Skin epidermis (tissue), 12 donors: ENCODE measurements around the gene CLEC16A.

Experiments used
- H3K27ac ChIP-seq, 21 experiments: fragments of 200-600 bp; sonication (generic) in 11 of 21; one replicate each; pipeline ENCODE4 v1.5.0; 2020; ENCODE audit warnings: mild to moderate bottlenecking in 3 of 21, inconsistent platforms in 2 of 21, moderate library complexity in 2 of 21
- H3K4me3 ChIP-seq, 7 experiments: fragments of 200-600 bp; sonication (generic) in 2 of 7; one replicate each; pipeline ENCODE4 v1.5.0; 2020; ENCODE audit warnings: inconsistent platforms in 2 of 7, mild to moderate bottlenecking in 2 of 7, moderate library complexity in 1 of 7

The CLEC16A gene

GRCh38 chr16:11006656-11007055 lies 62.3 kb downstream of the CLEC16A start:
- no peak overlapping the region for H3K27ac ChIP-seq

GRCh38 chr16:11007714-11008280 lies 63.4 kb downstream of the CLEC16A start:
- no peak overlapping the region for H3K4me3 ChIP-seq
- peak overlapping the region in 2 of 21 experiments; percentile 11 to 21 for H3K27ac ChIP-seq

More at GRCh38 chr16:11006656-11007055, 62.3 kb downstream of the CLEC16A start:
- H3K4me3 ChIP-seq, result no peak overlapping the region

DNA sequence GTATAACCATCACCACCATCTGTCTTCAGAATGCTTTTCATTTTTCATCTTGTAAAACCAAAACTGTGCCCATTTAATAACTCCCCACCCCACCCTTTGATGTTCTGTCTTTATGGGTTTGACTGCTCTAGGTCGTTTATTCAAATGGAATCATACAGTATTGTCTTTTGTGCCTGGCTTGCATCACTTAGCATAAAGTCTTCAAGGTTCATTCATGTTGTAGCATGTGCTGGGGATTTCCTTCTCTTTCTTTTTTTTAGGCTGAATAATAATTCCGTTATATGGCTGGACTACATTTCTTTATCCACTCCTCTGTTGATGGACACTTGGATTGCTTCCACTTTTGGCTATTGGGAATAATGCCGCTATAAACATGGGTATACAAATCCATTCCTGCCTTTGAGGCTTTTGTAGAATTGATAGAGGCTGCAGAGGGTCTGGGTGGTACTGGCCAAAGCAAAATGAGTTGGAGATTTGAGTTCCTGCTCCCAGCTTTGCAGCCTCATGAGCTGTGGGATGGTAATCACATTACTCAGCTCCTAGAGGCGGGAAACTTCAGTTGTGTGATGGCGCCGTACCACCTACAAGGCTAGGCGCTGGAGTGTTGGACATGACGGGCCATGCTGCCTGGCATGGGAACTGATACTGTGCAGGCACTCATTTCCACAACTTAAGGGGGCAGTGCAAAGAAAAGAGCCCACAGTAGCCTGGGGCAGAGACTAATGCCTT lies 64.8 kb downstream of the CLEC16A start:
- H3K27ac ChIP-seq, result peak overlapping the region in 1 of 21 experiments; percentile 29
- no peak overlapping the region for H3K4me3 ChIP-seq

DNA sequence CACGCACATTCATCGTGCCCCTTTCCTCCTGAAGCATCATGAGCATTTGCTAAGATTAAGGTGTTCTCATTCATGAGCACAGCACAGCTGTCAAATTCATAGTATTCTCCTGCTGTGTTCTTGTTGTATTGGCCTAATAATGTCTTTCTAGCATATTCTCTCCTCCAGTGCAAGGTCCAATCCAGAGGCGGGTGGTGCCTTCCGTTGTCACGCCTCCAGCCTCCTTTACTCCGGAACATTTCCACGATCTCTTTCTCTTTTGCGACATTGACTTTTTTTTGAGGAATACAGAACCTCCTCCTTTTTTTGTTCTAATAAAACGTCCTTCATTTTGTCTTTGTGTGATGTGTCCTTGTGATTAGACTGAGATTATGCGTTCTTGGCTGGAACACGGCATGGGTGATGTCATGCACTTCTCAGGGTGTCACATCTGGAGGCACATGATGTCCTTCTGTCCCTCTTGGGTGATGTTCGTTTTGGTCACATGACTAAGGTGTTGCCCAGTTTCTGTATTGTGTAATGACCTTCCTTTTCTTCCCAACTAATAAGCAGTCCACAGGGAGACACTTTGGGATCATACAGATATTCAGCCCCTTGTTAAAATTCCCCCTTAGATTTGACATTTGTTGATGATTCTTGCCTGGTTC lies 66.3 kb downstream of the CLEC16A start:
- Histone ChIP-seq H3K27ac (peak overlapping the region in 3 of 21 experiments; percentile 2 to 5 (median 3)), H3K4me3 (no peak overlapping the region)

DNA sequence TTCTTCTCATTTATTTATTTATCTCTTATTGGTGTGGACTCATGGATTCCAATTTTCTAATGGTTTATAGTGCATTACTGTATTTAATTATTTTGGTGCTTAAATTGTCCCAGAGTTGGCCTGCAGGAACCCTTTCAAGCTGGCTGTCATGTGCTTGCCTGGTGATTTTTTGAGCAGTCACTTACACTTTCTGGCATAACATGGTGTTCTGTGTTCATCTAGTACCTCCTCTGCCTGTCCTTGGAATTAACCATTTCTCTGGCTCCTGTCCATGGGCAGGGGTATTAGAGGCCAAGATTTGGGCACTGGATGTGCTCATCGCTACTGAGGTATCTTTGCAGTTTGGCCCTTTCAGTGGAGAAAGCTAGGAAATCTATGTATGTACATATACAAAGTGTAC lies 67.0 kb downstream of the CLEC16A start:
- Histone ChIP-seq H3K4me3 (no peak overlapping the region), H3K27ac (peak overlapping the region in 2 of 21 experiments; percentile 2 to 5)

- no peak overlapping the region for H3K4me3 ChIP-seq
- no peak overlapping the region for H3K27ac ChIP-seq
These were observed 68.5 kb downstream of the CLEC16A start for GRCh38 chr16:11012841-11013240.

DNA sequence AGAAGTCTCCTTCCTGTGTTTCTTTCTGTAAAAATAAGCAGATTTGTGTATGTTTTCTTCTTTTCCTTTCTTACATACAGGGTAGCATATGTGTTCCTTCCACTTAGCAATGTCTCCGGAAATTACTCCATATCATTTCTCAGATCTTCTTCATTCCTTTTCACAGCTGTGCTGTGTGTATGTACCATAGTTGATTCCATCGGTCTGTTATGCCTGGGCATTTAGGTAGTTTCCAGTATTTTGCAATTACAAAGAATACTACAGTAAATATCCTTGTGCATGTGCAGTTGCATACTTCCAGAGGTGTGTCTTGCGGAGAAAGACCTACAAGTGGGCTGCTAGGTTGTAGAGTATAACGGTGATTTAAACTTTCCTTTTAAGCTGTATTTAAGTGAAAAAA lies 69.8 kb downstream of the CLEC16A start:
- H3K27ac ChIP-seq, result no peak overlapping the region
- H3K4me3 ChIP-seq, result no peak overlapping the region

DNA sequence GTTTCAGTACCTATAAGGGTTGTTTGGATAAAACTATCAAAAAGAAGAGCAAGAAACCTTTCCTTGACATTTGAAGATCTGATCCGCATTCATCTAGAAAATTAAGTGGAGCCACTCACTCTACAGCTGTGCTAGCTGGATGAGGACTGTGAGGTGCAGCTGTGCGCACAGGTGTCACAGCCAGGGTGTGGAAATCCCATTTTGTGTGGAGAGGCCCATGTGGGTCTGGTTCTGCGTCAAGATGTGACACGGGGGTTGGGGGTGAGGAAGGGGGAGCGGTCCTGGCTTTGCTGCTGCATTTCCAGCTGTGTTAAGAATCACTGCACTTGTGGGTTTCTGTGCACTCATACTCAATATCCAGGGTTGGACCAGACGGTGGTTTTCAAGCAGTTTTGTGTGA lies 70.7 kb downstream of the CLEC16A start:
- Histone ChIP-seq H3K4me3 (no peak overlapping the region), H3K27ac (no peak overlapping the region)

GRCh38 chr16:11015607-11016006 lies 71.2 kb downstream of the CLEC16A start:
- Histone ChIP-seq H3K27ac (no peak overlapping the region), H3K4me3 (no peak overlapping the region)

DNA sequence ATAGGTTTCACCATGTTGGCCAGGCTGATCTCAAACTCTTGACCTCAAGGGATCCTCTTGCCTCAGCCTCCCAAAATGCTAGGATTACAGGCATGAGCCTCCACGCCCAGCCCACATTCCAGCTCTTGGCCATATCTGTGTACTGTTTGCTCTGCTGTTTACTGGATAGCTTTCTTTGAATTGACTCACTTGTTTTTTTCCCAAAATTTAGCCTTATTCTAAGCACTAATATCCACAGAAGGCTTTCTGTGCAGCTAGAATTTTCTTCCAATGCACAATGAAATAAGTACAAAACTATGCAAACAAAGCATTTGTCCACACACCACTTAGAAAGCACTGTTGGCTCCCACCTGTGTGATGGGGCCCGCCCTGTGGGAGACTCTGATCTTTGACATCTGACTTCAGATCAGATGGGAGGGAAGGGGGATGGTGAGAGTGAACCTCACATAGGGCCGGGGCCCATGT lies 72.2 kb downstream of the CLEC16A start:
- Histone ChIP-seq H3K4me3 (no peak overlapping the region), H3K27ac (peak overlapping the region in 3 of 21 experiments; percentile 16 to 56 (median 26))

GRCh38 chr16:11016993-11017392 lies 72.6 kb downstream of the CLEC16A start:
- H3K4me3 ChIP-seq, result no peak overlapping the region
- H3K27ac ChIP-seq, result peak overlapping the region in 2 of 21 experiments; percentile 16 to 56

GRCh38 chr16:11017499-11017898 lies 73.1 kb downstream of the CLEC16A start:
- Histone ChIP-seq H3K27ac (no peak overlapping the region), H3K4me3 (no peak overlapping the region)

DNA sequence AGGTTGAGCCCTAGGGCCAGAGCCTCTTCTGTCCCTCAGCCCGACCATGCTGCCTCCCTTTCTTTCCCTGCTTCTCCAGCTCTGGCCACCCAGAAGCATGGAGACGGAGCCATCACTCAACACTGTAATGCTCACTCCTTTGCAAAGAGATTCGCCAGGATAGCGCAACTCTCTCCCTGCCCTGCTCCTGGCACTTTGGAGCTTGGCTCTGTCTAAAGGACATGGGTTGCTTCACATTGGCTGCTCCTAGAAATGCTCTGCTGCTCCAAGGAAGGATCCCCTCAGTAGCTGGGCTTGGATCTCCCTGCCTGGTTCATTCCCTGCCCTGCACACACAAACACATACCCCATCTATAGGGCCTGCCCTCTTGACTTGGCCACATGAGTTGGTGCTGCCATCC lies 76.0 kb downstream of the CLEC16A start:
- no peak overlapping the region for H3K4me3 ChIP-seq
- H3K27ac ChIP-seq, result peak overlapping the region in 1 of 21 experiments; percentile 3

GRCh38 chr16:11020792-11021551 lies 76.6 kb downstream of the CLEC16A start:
- H3K4me3 ChIP-seq, result no peak overlapping the region
- H3K27ac ChIP-seq, result peak overlapping the region in 4 of 21 experiments; percentile 3 to 45 (median 27)

GRCh38 chr16:11022002-11022401 lies 77.6 kb downstream of the CLEC16A start:
- Histone ChIP-seq H3K4me3 (no peak overlapping the region), H3K27ac (peak overlapping the region in 2 of 21 experiments; percentile 38 to 39)

DNA sequence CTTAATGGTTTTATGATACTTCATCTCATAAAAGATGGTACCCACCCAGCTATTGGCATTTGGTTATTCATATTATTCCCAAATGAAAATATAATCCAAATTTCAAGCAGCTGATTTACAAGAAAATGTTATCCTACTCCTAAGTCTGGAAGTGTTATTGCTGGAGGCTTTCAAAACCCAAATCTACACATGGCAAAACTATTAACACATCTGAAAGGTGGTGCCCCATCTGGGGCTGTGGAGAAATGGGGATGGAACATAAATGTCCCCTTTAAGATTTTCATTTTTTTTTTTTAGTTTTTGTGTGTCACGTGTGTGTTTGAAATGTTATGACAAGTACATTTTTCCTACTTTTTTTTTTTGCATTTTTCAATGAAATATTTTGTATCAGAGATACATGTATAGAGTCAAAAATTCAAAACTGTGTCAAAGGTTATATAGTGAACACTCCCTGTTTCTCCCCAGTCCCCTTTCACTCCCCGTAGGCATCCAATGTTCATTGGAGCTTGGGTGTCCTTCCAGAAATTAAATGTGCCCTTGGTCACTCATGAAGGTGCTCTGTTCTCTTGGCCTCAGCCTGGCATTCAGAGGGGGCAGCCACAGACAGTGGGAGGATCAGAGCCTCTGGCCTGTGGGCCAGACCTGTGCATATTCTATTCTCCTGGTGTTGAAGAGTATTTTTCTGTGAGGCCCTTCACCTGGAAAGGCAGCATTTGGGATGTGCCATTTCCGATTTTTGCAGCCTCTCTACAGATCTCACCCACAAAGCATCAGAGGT lies 79.1 kb downstream of the CLEC16A start:
- H3K4me3 ChIP-seq, result no peak overlapping the region
- H3K27ac ChIP-seq, result no peak overlapping the region

DNA sequence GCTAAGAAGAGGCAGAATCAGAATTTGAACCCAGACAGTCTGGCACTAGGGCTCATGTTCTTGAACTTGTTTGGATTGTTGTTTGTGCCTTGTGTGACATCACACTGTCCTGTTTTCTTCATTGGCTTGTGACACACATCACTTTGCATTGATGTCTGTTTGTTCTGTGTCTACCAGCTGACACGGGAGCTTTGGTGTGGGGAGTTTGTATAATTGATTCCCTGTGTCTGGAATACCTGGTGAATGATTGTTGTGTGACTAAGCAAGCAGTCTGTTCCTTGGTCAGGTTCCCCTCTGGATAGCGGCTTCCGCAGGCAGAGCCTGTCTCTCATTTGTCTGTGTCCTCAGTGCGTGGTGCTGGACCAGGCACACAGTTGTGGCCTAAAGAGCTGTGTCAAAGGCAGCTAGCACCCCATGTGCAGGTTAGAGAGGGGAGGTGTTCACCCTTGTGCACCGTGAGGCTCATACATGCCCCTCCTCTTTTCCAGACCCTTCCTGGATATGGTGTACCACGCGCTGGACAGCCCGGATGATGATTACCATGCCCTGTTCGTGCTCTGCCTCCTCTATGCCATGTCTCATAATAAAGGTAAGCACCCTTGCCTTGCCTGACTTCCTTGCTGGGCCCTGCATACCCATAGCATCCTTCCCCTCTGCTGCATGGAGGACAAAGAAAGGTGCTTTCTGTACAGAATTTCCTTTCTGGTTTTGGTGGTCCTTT lies 80.1 kb downstream of the CLEC16A start:
- Histone ChIP-seq H3K4me3 (no peak overlapping the region), H3K27ac (peak overlapping the region in 1 of 21 experiments; percentile 47)

- Histone ChIP-seq H3K27ac (no peak overlapping the region), H3K4me3 (no peak overlapping the region)
These were observed 80.8 kb downstream of the CLEC16A start for GRCh38 chr16:11025120-11025531.

GRCh38 chr16:11029948-11030347 lies 85.6 kb downstream of the CLEC16A start:
- Histone ChIP-seq H3K27ac (no peak overlapping the region), H3K4me3 (no peak overlapping the region)
